K562 (cell line): ENCODE results near the gene PCNX2. TPM values are rescaled to one million over a fixed set of nuclear protein-coding genes. Genes with fewer than 3 reads are reported as not detected.

ENCODE experiments used
- ATAC-seq: fragments of 200-7000 bp; cut with Tn5 transposase; 3 replicates; pipeline ENCODE4 v1.9.1; 2020; ENCODE audit warnings: moderate library complexity
- BruUV-seq: library from RNA; stranded (reverse); fragments of 400-500 nt; replicated peaks from 2 replicates; lab custom pipeline; 2021; lab: Mats Ljungman, UMichigan
- CTCF ChIA-PET: fragments of 300-600 bp; formaldehyde crosslinking; extraction: SDS; loops from one replicate; lab custom pipeline; 2021; ENCODE audit warnings: low intra/inter-chr PET ratio; lab: Yijun Ruan, JAX
- POLR2A ChIA-PET: fragments of 300-600, 350-650 bp; sonication (Branson Sonifier 250); formaldehyde crosslinking; extraction: SDS; loops from one replicate; lab custom pipeline; 2021; ENCODE audit warnings: antibody characterized with exemption, inconsistent platforms; lab: Yijun Ruan, JAX
- DNase-seq, 4 experiments: peaks; one replicate each; pipeline versions ENCODE4 v3.0.0 to v3.0.0-alpha.2; 2011 to 2018; ENCODE audit warnings: low spot score in 3 of 4, mixed read lengths in 3 of 4; ENCODE audit errors: extremely low read depth in 1 of 4
- FAIRE-seq: peaks from 2 replicates; lab custom pipeline; 2011; peaks lifted over from hg19 to GRCh38; lab: Jason Lieb, UNC
- H2AFZ ChIP-seq: 2 replicates; pipeline ENCODE4 v1.6.0; 2011; ENCODE audit warnings: low read depth, low read length, control low read depth, inconsistent platforms
- H3K27ac ChIP-seq: fragments of 200-600 bp; 3 replicates; pipeline ENCODE4 v1.8.0; 2011; ENCODE audit warnings: low read depth, mild to moderate bottlenecking, control low read depth, inconsistent platforms, low read length, moderate library complexity, mixed read lengths; ENCODE audit errors: extremely low read depth
- H3K27me3 ChIP-seq, 2 experiments: fragments of 300-600 bp in 1 of 2; 2 replicates in 1 of 2; 3 replicates in 1 of 2; pipeline versions ENCODE4 v1.6.0 to v1.8.0; 2011; ENCODE audit warnings: inconsistent platforms in 2 of 2, low read length in 2 of 2, mild to moderate bottlenecking in 1 of 2, mixed read lengths in 1 of 2, moderate library complexity in 1 of 2; ENCODE audit not compliant: control insufficient read depth in 2 of 2, insufficient read depth in 2 of 2
- H3K36me3 ChIP-seq: fragments of 300-600 bp; 3 replicates; pipeline ENCODE4 v1.8.0; 2011; ENCODE audit warnings: mild to moderate bottlenecking, low read length, inconsistent platforms; ENCODE audit not compliant: control insufficient read depth, insufficient read depth
- H3K4me1 ChIP-seq, 2 experiments: fragments of 200-600 bp in 1 of 2; replicated peaks in 1 of 2; 2 replicates in 1 of 2; 3 replicates in 1 of 2; pipeline versions ENCODE4 v1.5.1 to v1.8.0; 2011; ENCODE audit warnings: inconsistent platforms in 2 of 2, low read length in 2 of 2, mild to moderate bottlenecking in 1 of 2, mixed read lengths in 1 of 2, moderate library complexity in 1 of 2; ENCODE audit not compliant: control insufficient read depth in 2 of 2, insufficient read depth in 2 of 2
- H3K4me2 ChIP-seq: 2 replicates; pipeline ENCODE4 v1.6.1; 2011; ENCODE audit warnings: low read length, control low read depth, inconsistent platforms, mixed read lengths; ENCODE audit not compliant: insufficient read depth
- H3K4me3 ChIP-seq: fragments of 200-600 bp; sonication (generic), shearing (Covaris generic); 2 replicates; pipeline ENCODE4 v1.5.1; 2016; ENCODE audit warnings: control low read depth, inconsistent platforms
- H3K79me2 ChIP-seq: fragments of 200-600 bp; 3 replicates; pipeline ENCODE4 v1.8.0; 2011; ENCODE audit warnings: low read length, inconsistent platforms; ENCODE audit not compliant: control insufficient read depth, insufficient read depth
- H3K9ac ChIP-seq, 2 experiments: 2 replicates each; pipeline versions ENCODE4 v1.6.0 to v1.6.1; 2011; ENCODE audit warnings: low read depth in 2 of 2, low read length in 2 of 2, control low read depth in 1 of 2, inconsistent platforms in 1 of 2, mild to moderate bottlenecking in 1 of 2, mixed read lengths in 1 of 2; ENCODE audit not compliant: insufficient read depth in 1 of 2
- H3K9me1 ChIP-seq: one replicate; pipeline ENCODE4 v1.6.0; 2011; ENCODE audit warnings: inconsistent platforms, mild to moderate bottlenecking, low read length, moderate library complexity; ENCODE audit not compliant: control insufficient read depth, insufficient read depth
- H3K9me3 ChIP-seq: replicated peaks from 2 replicates; pipeline ENCODE4 v1.5.1; 2011; ENCODE audit warnings: low read depth, low read length, inconsistent platforms; ENCODE audit not compliant: control insufficient read depth, insufficient read depth
- H4K20me1 ChIP-seq: replicated peaks from 2 replicates; pipeline ENCODE4 v1.6.1; 2011; ENCODE audit warnings: low read length, inconsistent platforms, mixed read lengths; ENCODE audit not compliant: control insufficient read depth, insufficient read depth
- BACH1 ChIP-seq: fragments of 200-800 bp; sonication (Bioruptor generic); IDR thresholded peaks from 2 replicates; pipeline ENCODE4 v1.6.1; 2016; ENCODE audit warnings: missing genetic modification characterization, missing compliant biosample characterization
- CEBPB ChIP-seq: fragments of 450-650 bp; IDR thresholded peaks from 2 replicates; pipeline ENCODE4 v1.6.1; 2016; ENCODE audit warnings: missing genetic modification characterization, missing compliant biosample characterization
- ETV6 ChIP-seq, 3 experiments: fragments of 150-350 bp in 1 of 3; sonication (generic) in 1 of 3; formaldehyde crosslinking in 1 of 3; IDR thresholded peaks; 2 replicates each; pipeline versions ENCODE4 v1.6.1 to v1.8.0; 2014 to 2022; ENCODE audit warnings: borderline replicate concordance in 2 of 3, low read depth in 2 of 3, antibody characterized with exemption in 1 of 3, low read length in 1 of 3, mild to moderate bottlenecking in 1 of 3, missing genetic modification reagents in 1 of 3
- MLX ChIP-seq, 2 experiments: fragments of 450-650 bp in 1 of 2; sonication (generic) in 1 of 2; formaldehyde crosslinking; conservative IDR thresholded peaks; 2 replicates each; pipeline versions ENCODE4 v1.4.0 to v1.8.1; 2020 to 2022; ENCODE audit warnings: mild to moderate bottlenecking in 1 of 2, missing genetic modification reagents in 1 of 2
- NCOR1 ChIP-seq: fragments of 450-650 bp; IDR thresholded peaks from 2 replicates; pipeline ENCODE4 v1.6.1; 2016; ENCODE audit warnings: mild to moderate bottlenecking, moderate library complexity
- RBFOX2 ChIP-seq: fragments of 200-400 bp; formaldehyde crosslinking; IDR thresholded peaks from 2 replicates; pipeline ENCODE4 v1.6.1; 2017; ENCODE audit warnings: low read depth, mild to moderate bottlenecking, low read length, moderate library complexity
- RBM22 ChIP-seq: fragments of 200-400 bp; formaldehyde crosslinking; IDR thresholded peaks from 2 replicates; pipeline ENCODE4 v1.6.1; 2018; ENCODE audit warnings: low read length, low read depth; ENCODE audit not compliant: poor library complexity, severe bottlenecking
- TCF15 ChIP-seq: fragments of 250-450 bp; sonication (Bioruptor Pico); IDR thresholded peaks from 2 replicates; pipeline ENCODE4 v1.8.0; 2022; ENCODE audit warnings: moderate library complexity, mild to moderate bottlenecking, inconsistent platforms
- ZFP1 ChIP-seq: fragments of 450-650 bp; formaldehyde crosslinking; IDR thresholded peaks from 2 replicates; pipeline ENCODE4 v1.4.0; 2020; ENCODE audit warnings: mild to moderate bottlenecking, mixed read lengths
- ZNF398 ChIP-seq: fragments of 250-450 bp; sonication (Bioruptor Pico); IDR thresholded peaks from 2 replicates; pipeline ENCODE4 v1.8.0; 2021; ENCODE audit warnings: moderate library complexity, mild to moderate bottlenecking, inconsistent platforms
- ZNF655 ChIP-seq: fragments of 250-450 bp; sonication (Bioruptor Pico); IDR thresholded peaks from 2 replicates; pipeline ENCODE4 v1.5.0; 2021
- ZNF830 ChIP-seq: fragments of 250-450 bp; sonication (Bioruptor Pico); IDR thresholded peaks from 2 replicates; pipeline ENCODE4 v1.5.0; 2021; ENCODE audit warnings: mild to moderate bottlenecking
- WGBS: fragments of 100-300 bp; shearing (Covaris generic); methylation state at CpG from one replicate; pipeline ENCODE4 v1.1.6; 2016; ENCODE audit warnings: low coverage, mixed read lengths; ENCODE audit not compliant: insufficient coverage; ENCODE audit errors: missing lambda C conversion rate; 5-methylcytosine and 5-hydroxymethylcytosine counted together
- in situ Hi-C: fragments of 300-500 bp; cut with MboI; formaldehyde crosslinking; loops from 4 replicates; pipeline ENCODE4 v1.15.0; 2018; ENCODE audit warnings: inconsistent platforms, mixed read lengths
- intact Hi-C: fragments of 100-400 bp; cut with micrococcal nuclease; formaldehyde crosslinking; loops from 2 replicates; pipeline ENCODE4 v1.14.2; 2022
- polyA plus RNA-seq, 8 experiments: library from polyadenylated mRNA; depleted of rRNA in 4 of 8; stranded (reverse) in 5 of 8; unstranded in 3 of 8; fragments of >200 nt; fragmentation: Nextera tagmentation in 2 of 8; fragmentation: Illumina TruSeq in 1 of 8; extraction: Ambion mirVana in 2 of 8; extraction: Trizol in 1 of 8; gene quantifications; 2 replicates each; pipeline versions ENCODE4 v1.2.1 to v1.2.3, GENCODE V29; 2011 to 2014; ENCODE audit warnings: inconsistent platforms in 1 of 8, missing spikeins in 1 of 8
- total RNA-seq, 7 experiments: library from RNA; depleted of rRNA in 6 of 7; stranded (reverse); fragments of >200 nt in 6 of 7; fragmentation: Illumina TruSeq in 2 of 7; extraction: Trizol in 2 of 7; gene quantifications; 2 replicates each; pipeline versions ENCODE4 v1.2.1 to v1.2.3, GENCODE V29; 2011 to 2021; ENCODE audit warnings: low replicate concordance in 1 of 7
- TF ChIP-seq, protein P1 (sequence below): fragments of 450-650 bp; formaldehyde crosslinking; IDR thresholded peaks from 2 replicates; pipeline ENCODE4 v1.4.0; 2020; ENCODE audit warnings: mild to moderate bottlenecking, moderate library complexity

Gene PCNX2
- total and polyA plus RNA-seq, 9 of the 15 experiments (the other 6 are each of a cell fraction or from before 2014, with no cell fraction given), result 0.07 to 0.33 TPM; not detected in 7

DNA sequence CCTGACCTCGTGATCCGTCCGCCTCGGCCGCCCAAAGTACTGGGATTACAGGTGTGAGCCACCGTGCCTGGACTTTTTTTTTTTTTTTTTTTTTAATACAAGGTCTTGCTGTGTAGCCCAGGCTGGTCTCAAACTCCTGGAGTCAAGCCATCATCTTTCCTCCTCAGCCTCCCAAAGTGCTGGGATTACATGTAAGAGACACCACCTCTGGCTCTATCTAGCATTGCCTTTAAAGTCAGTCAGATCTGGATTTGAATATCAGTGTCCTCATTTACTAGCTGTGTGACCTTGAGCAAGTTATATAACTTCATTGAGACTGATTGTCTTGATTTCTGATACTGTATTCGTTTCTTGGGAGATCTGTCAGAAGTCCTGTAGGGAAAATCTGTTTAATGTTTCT, 38.6 kb upstream of the PCNX2 start:
- ChIA-PET CTCF (no interaction called here), POLR2A (no interaction called here)
- TF ChIP-seq ZNF655 (CRISPR knock-in tag) (no peak), BACH1 (tag) (no peak), RBM22 (no peak), ZNF830 (CRISPR knock-in tag) (no peak), ZNF398 (no peak), RBFOX2 (no peak), MLX (CRISPR knock-in tag; conservative IDR thresholded peaks at IDR 0.05) (no peak), ZFP1 (no peak), CEBPB (tag) (no peak), ETV6 (IDR thresholded peaks at IDR 0.05; ENCODE audit: borderline replicate concordance in 1 of 2, low read depth in 2 of 2, low read length in 1 of 2) (no peak), ETV6 (CRISPR knock-in tag; IDR thresholded peaks at IDR 0.05; ENCODE audit: borderline replicate concordance) (no peak), NCOR1 (no peak), TCF15 (no peak)
- TF ChIP-seq, protein P1, sequence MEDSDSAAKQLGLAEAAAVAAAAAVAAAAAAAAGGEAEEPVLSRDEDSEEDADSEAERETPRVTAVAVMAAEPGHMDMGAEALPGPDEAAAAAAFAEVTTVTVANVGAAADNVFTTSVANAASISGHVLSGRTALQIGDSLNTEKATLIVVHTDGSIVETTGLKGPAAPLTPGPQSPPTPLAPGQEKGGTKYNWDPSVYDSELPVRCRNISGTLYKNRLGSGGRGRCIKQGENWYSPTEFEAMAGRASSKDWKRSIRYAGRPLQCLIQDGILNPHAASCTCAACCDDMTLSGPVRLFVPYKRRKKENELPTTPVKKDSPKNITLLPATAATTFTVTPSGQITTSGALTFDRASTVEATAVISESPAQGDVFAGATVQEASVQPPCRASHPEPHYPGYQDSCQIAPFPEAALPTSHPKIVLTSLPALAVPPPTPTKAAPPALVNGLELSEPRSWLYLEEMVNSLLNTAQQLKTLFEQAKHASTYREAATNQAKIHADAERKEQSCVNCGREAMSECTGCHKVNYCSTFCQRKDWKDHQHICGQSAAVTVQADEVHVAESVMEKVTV (CRISPR knock-in tag), result no peak
- no peak overlapping the region for H3K9ac ChIP-seq
- ATAC-seq (no peak), DNase-seq (no peak), FAIRE-seq (no peak)
- no peak overlapping the region for H3K27ac ChIP-seq
- peaks cover 4% of the 10 kb centered on the region; the same call in 1 of the 2 replicates for H4K20me1 ChIP-seq
- no peak overlapping the region for H3K4me2 ChIP-seq
- no peak overlapping the region for H2AFZ ChIP-seq
- no TSS peak for BruUV-seq
- no peaks in the 10 kb centered on the region for H3K9me3 ChIP-seq
- intact Hi-C loops, result no loop called here
- no peaks in the 10 kb centered on the region for H3K36me3 ChIP-seq
- 0% methylated on average over 6 of the region's 7 CpGs for WGBS
- H3K27me3 ChIP-seq, result peaks cover 2 to 5% of the 10 kb centered on the region in 2 experiments; a peak in 2 of 5 replicates
- in situ Hi-C loops, result no loop called here
- H3K4me1 ChIP-seq, result no peaks in the 10 kb centered on the region
- H3K9me1 ChIP-seq, result no peaks in the 10 kb centered on the region
- H3K79me2 ChIP-seq, result no peaks in the 10 kb centered on the region
- H3K4me3 ChIP-seq, result no peak overlapping the region
